Activated effector memory CD4-positive, alpha-beta T cell treated with anti-CD3 and anti-CD28 coated beads, Interleukin-2, amount 50 U/mL, for 16 hours (primary cell): ENCODE results near the gene INPP1.
A peak's percentile ranks its signal among the peaks of the same experiment; 100 is the strongest.

Experiments
- DNase-seq: peaks from one replicate; pipeline ENCODE4 v3.0.0-alpha.2; 2020

INPP1 gene

DNA sequence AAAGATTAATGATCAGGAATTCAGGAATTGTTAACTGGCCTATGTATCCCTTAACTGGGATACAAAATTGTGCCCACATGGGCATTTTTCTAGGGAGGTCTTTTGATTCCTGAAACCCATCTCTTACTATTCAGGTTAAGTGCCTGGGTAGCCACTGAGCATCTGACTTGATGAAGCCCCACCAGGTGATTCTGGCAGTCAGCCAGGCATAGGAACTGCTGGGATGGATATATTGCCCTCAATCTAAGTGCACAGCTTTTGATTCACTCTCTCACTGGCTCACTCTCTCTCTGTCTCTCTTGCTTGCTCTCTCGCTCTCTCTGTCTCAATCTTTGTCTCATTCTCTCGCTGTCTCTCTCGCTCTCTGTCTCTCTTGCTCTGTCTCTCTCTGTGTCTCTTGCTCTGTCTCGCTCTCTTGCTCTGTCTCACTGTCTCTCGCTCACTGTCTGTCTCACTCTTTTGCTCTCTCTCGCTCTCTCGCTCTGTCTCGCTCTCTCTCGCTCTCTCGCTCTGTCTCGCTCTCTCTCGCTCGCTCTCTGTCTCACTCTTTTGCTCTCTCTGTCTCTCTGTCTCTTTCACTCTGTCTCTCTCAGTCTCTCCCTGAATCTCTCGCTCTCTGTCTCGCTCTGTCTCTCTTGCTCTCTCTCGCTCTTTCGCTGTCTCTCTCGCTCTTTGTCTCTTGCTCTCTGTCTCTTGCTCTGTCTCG, 22.3 kb downstream of the INPP1 start:
- DNase-seq, result no peak

DNA sequence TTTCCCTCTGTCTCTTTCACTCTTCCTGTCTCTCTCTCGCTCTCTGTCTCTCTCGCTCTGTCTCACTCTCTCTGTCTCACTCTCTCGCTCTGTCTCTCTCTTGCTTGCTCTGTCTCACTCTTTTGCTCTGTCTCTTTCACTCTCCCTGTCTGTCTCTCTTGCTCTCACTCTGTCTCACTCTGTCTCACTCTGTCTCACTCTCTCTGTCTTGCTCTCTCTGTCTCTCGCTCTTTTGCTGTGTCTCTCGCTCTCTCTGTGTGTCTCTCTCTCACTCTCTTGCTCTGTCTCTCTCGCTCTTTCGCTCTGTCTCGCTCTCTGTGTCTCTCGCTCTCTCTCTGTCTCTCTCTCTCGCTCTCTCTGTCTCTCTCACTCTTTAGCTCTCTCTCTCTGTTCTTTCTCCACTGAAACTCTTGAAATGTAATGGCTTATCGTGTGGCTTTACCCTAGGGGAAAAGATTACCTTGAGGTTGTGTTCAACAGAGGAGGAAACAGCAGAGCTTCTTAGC, 22.9 kb downstream of the INPP1 start:
- DNase-seq, result no peak

DNA sequence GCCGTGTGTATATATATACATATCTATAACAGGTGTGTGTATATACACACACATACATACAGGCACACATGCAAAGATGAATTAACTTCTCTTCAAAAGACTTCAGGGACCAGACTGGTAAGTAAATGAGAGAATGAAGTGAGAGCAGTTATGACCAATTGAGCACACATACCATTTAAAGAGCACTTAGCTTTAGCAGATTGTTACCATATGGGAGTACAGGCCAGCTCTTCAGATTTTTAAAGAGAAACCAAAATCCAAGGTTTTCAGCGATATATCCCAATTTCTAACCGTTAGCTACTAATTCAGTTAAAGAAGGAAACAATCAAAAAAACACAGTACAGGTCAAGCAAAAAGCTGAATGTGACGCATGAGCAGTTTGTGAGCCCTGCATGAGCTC, 23.7 kb downstream of the INPP1 start:
- no peak for DNase-seq

DNA sequence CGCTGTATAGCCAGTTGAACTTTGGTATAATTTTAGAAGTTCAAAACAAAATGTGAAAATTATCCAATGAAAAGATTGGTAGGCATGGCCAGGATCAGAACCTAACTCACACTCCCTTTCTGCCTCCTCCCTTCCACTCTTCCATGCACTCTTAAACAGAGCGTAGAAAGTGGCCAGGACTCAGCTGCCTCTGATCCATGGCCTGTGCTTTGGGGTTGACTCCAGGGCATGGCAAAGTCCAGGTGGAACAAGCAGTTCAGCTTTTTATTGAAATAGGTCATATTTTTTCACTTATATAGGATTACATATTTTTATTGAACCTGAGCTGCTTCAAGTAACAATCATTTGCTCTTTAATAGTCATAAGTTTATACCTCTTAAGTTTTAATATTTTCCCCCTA, 26.2 kb downstream of the INPP1 start:
- DNase-seq, result no peak

DNA sequence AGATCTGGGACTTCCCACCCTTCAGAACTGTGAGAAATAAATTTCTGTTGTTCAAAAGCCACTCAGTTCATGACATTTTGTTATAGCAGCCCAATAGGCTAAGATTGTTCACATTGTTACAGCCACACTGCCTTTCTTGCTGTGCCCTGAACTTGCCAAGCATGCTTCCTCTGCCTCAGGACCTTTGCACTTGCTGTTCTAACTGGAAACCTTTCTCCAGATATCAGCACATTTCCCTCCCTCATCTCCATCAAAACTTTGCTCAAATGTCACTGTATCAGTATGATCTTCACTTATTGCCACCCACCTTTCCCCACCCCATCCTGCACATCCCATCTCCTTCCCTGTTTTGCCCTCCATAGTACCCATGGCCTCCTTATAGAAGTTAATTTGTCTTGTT, 32.7 kb downstream of the INPP1 start:
- DNase-seq, result no peak

DNA sequence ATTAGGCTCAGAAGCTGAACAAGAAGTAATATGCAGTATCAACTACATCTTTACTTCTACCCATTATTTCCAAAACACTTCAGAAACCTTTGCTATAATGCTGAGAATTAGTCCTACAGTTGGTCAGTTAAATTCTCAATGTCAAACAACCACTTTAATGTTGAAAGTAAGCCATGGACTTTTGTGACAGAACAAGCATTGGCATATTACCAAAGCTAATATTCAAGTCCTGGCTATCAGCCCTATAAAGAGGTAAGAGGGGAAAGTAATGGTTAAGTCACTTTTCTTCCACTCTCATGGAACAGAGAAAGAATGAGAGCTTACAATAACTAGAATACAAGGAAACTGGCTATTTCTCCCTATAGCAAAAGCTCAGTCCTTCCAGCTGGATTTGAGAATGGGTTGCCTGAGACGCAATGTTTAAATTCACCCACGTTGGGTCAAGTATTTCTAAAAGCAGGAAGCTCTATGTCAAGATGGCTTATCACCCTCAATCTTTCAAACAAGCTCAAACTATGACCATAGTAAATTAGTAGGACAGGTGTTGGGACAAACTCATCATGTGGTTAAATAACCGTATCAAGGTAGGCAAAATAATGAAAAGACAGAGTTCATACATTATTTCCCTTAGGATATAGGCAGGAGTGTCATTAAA, 33.3 kb downstream of the INPP1 start:
- no peak for DNase-seq

DNA sequence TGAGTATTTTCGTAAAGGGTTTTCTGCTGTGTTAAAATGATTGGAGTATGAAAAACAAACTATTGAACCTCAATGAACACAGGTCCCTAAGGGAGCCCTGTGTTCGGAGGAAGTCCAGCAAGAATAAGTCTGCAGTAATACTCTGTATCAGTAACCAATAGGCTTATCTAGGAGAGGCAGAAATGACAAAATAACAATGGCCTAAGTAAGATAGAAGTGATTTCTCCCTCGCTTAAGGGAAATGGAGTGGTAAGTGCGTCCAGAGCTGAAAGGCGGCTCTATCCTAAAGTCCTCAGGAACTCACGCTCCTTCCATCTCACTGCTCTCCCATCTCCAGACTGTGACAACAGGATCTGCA, 35.5 kb downstream of the INPP1 start:
- no peak for DNase-seq

DNA sequence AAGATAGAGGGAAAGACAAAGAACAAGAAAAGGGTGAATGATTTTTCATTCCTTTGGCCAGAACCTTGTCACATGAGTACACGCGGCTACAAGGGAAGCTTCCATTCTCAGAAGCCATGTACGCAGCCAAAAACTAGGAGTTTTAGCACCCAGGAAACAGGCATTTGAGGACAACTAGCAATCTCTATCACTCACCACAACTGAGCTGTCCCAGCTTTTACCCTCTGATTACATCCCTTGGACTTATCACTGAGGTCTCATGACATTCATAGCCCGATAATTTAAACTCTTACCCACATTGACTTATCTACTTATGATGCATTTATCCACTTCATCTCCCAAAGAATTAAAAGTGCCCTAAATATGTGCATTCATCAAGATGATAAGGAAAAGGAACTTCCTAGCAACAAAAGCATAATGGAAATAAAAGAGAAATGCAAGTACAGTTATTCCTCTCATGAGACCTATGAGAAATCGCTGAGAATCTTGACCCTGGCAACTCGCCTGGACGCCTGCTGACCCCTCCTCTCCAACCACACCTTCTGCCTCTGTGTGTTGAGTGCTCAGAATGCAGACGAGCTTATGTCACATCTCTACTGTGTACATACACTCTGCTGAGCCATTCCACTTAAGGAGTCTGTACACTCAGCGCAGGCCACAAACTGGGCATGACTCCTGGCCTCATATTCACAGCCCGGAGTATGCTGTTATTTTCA, 36.0 kb downstream of the INPP1 start:
- DNase-seq, result no peak

DNA sequence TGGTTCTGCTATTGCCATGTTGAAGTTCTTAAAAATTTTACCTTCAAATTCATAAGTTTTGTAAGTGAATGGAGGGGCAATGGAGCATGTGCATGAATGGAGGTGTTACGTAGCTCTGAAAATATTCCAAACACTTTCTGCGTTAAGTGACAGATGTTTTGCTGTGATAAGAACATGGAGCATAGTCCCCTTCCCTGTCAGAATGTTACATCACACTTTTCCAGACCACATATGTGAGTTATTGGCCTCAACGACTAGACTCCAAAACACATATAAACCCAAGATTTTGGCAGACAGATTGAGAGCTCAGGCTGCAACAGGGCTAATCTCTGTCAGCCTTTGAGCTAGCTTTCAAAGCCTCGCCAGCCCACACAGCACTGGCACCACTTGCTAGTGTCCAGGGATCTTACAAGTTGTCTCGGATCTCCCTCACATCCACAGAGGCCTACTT, 37.6 kb downstream of the INPP1 start:
- no peak for DNase-seq

DNA sequence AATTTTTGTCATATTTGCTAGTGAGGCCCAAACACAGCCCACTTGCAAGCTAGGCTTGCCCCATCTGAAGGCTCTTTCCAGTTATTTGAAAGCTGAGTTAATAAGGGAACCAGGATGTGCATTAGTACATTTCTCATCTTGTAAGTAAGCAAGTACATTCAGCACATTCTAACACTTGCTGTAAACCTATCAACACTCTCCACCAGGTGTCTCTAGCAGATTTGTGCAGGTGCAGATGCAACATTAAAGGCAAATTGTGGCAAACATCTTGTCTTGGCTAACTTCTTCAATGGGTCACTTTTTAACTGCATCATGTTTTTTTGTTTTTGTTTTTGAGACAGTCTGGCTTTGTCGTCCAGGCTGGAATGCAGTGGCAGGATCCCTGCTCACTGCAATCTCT, 39.5 kb downstream of the INPP1 start:
- no peak for DNase-seq

DNA sequence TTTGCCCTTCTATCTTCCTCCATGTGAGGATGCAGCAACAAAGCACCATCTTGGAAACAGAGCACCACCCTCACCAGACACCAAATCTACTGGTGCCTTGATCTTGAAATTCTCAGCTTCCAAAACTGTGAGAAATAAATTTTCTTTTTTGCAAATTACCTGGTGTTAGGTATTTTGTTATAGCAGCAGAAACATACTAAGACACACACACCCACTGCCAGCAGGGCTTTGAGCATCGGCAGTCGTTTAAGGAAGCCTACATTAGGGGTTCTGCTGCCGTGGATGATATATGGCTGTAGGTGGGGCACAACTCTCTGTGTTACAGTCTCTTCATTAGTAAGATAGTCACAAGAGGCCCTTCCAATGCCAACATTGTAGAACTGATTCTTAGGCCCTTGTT, 44.0 kb downstream of the INPP1 start:
- DNase-seq, result no peak

DNA sequence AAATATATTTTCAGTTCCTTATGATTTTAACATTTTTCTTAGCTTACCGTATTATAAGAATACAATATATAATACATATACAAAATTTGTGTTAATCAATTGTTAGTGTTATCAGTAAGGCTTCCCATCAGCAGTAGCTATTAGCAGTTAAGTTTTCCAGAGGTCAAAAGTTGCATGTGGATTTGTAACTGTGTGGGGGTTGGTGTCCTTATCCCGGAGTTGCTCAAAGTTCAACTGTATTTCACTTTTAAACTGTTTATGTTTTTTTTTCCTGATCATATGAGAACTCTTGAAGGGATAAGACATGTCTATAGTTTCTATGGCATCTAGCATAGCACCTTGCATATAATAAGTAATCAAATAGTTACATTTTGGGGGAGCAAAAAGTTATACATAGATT, 52.9 kb downstream of the INPP1 start:
- no peak for DNase-seq

DNA sequence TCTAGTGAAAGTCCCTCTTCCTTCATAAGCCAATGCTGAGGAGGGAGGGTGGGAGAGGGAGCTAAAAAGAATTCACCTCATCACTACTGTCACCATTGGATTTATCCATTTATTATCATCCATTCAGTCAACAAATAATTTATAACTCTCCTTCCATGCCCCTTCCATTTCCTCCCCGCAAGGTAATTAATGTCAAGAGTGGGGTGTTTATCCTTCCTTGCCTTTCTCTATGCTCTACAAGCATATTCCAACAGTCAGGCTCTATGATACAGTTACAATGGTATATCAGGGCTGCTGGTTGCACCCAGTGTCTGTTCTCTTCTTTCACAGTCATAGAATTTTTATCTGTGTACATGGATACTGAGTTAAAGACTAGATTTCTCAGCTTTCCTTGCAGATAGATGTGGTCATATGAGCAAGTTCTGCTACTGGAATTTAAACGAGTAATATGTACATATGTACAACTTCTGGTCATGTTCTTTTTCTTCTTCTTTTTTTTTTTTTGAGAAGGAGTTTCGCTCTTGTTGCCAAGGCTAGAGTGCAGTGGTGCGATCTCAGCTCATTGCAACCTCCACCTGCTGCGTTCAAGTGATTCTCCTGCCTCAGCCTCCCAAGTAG, 59.7 kb downstream of the INPP1 start:
- DNase-seq, result no peak

DNA sequence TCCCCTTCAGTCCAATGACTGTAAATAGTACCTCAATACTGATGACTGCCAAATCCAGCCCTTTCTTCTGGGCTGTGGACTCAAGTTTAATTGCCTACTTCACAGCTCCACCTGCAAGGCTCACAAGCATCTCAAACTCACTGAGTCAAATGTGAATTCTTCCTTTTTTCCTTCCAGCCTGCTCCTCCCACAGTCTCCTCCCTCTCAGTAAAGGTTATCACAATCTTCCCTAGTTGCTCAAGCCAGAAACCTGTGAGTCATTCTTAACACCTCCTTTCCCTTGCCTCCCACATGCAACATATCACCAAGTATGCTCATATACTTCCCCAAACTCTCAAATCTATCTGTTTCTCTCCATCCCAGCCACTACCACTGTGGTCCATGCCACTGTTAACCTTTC, 61.1 kb downstream of the INPP1 start:
- DNase-seq, result no peak

DNA sequence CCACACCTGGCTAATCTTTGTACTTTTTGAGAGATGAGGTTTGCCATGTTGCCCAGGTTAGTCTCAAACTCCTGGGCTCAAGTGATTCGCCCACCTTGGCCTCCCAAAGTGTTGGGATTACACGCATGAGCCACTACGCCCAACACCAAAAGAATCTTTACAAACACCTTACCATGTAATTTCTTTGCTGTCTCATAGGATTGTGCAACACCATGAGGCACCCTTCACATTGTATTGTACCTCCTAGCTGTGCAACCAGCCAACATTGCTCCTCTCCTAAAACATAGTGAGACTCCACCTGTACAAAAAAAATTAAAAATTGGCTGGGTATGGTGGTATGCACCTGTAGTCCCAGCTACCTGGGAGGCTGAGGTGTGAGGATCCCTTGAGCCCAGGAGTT, 61.7 kb downstream of the INPP1 start:
- no peak for DNase-seq

DNA sequence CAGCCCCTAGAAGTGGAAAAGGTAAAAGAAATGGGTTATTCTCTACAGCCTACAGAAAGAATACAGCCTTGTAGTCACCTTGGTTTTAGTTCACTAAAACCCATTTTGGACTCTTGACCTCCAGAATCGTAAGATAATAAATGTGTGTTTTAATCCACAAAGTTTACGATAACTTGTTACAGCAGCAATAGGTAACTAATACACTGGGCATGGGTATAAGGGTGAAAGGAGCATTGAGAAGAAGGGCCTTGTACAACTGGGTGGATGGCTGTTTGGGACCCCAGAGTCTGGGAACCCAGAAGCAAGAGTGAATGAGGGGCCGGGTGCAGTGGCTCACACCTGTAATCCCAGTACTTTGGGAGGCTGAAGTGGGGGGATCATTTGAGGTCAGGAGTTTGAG, 62.6 kb downstream of the INPP1 start:
- no peak for DNase-seq

DNA sequence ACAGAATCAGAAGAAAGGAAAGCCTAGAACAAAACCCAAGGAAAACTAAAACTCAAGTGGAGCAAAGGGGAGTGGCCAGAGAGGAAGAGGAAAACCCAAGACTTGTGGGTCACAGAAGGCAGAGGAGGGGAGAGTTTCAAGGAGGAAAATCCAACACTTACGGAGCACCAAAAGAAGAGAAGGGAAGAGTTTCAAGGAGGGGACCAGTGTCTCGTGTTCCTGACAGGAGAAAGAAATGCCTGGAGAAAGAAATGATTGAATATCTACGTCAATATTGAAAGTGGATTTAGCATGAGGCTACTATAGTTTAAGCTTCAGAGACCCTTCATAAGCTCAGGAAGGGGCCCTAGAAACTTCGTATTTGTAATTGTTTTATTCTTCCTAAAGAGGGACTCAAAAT, 63.4 kb downstream of the INPP1 start:
- no peak for DNase-seq

DNA sequence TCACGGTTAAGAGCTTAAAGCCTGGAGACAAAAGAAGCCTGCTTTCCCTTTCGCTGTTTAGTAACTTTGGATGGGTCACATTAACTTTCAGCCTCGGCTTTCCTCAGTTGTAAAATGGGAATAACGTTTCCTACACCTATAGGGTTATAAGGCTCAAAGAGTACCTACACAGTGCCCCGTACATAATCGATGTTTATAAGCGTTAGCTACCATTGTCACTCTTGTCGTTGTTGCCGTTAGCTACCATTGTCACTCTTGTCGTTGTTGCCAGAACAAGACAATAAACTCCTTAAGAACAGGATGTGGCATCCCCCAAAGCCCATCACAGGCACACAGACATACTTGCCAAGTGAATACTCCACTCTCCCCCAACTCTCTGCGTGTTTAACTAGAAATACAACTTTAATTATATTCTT, 63.9 kb downstream of the INPP1 start:
- no peak for DNase-seq

DNA sequence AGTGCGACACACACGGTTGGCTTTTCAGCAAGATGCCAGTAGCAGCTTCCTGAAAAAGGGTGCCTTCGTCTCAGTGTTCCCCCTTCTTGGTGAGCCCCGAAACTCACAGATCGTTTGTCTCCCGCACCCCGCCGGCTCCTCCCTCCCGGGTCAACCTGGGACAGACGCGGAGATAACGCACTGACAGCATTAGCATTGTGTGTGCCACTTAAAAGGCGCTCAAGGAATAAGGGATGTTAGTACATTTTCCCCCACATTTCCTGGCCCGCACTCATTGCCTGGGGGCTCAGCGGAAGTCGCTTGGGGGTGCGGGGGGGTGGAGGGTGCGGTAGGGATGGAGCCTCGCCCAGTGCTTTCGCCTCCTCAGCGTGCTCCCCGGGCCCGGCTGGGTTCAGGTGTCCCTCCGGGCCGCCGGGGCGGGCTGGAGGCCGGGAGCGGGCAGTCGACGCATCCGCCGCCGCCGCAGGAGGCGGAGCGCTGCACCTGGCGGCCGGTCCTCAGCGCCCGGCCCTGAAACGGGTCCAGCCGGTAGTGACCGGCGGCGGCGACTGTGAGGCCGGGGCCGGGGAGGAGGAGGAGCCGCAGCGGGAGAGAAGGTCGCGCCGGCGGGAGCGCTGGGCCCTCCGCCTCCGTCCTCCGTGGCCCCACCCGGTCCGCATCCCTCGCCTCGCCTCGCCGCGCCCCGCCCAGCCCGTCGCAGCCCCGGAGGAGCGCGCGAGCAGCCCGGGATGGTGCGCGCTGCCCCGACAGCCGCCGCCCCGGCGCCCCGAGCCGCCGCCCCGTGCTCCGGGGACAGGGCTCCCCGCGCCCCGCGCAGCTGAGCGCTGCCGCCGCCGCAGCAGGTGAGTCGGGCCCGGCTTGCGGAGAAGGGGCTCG, 64.5 kb downstream of the INPP1 start, which contains the start of gene MFSD6:
MFSD6 (plus strand) TSS at position 694 of the 876 bp plus-strand sequence. CDS start 27,675 bp downstream, outside the sequence.
- DNase-seq, result peak; percentile 85

DNA sequence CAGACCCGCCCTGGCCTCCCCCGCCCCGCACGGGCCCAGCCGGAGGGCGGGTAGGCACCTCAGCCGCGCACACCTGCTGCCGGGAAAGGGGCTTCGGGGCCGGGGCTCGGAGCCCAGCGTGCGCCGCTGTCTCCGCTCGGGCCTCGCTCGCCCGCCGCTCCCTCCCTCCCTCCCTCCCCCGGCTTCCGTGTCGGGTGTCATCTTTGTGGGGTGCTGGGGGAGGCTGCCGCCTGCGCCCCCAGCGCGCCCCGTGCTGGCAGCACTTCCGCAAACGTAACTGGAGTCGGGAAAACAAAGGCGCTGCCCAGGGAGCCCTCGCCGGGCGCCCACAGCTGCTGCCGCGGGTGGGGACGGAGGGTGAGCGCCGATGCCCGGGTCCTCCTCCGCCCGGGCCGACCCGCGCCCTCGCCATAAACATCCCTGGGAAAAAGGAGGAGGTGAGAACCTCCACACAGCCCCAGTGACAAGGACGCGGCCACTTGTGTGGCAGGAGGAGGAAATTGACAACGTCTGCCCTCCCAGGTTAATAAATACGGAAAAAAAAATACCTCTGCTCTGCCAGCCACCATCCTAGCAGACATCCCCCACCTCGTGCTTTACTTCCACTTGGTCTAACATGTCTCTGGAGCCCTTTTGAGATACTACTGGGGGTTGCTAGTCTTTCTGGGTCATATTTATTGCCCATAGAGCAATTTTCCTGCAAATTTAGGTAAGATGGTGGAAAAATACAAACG, 65.3 kb downstream of the INPP1 start:
- DNase-seq, result peak; percentile 90

DNA sequence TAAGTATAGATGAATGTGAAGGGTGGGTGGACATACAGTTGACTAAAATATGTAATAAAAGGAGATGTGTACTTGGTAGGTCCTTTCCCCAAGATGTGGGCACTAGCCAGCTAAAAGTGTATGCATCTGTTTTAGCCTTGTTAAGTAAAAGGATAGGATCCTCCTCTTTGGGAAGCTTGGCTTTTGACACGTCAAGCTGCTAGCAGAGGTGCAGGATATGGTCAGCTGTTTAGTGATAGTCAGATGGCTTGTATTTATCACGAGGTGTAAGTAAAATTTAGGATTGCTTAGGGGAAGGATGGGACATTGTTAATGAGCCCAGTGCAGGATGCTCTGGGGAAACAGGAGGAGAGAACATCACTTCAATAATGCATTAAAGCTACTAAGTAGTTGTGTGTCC, 66.2 kb downstream of the INPP1 start:
- no peak for DNase-seq

DNA sequence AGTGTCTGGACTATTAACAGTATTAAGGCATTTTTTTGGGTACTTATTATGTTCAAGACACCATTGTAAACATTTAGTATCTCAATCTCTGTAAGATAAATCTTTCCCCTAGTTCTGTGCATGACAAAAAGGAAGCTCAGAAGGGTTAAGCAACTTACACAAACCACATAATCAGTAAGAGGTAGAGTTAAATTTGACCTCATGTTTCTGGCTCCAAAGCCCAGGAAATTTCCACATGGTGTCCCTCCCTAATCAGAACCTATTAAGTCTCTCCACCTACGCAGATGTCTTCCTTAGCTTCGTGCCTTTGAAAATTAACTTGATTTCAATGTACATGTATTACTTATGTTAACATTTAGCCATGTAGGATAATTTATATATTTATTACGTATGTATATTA, 66.8 kb downstream of the INPP1 start:
- no peak for DNase-seq
